Heart left ventricle (tissue), 16 donors: Measurements from ENCODE around the gene ERBB3. TPM values are rescaled to one million over a fixed set of nuclear protein-coding genes. Genes with fewer than 3 reads are reported as not detected.

Experiments
- ATAC-seq, 4 donors: fragments of 200-7000 bp; cut with Tn5 transposase; one replicate each; pipeline ENCODE4 v1.9.1; 2020 to 2022; ENCODE audit warnings: moderate library complexity in 4 of 4, mild to moderate bottlenecking in 3 of 4, moderate number of reproducible peaks in 1 of 4
- DNase-seq, 5 donors: peaks; one replicate each; pipeline ENCODE4 v3.0.0-alpha.2; 2020
- H3K27ac ChIP-seq, 12 donors: fragments of 200-600 bp; sonication (generic) in 4 of 12; one replicate each; pipeline versions ENCODE4 v1.5.0 to v1.8.0; 2016 to 2022; ENCODE audit warnings: mild to moderate bottlenecking in 2 of 12
- H3K27me3 ChIP-seq, 9 donors: fragments of 200-600 bp; sonication (generic) in 2 of 9; one replicate each; pipeline versions ENCODE4 v1.5.1 to v1.8.0; 2016 to 2022; ENCODE audit warnings: mild to moderate bottlenecking in 3 of 9
- H3K36me3 ChIP-seq, 9 donors: fragments of 200-600 bp; sonication (generic) in 2 of 9; one replicate each; pipeline versions ENCODE4 v1.5.0 to v1.8.0; 2018 to 2022; ENCODE audit warnings: mild to moderate bottlenecking in 2 of 9
- H3K4me1 ChIP-seq, 12 donors: fragments of 200-600 bp; sonication (generic) in 4 of 12; one replicate each; pipeline versions ENCODE4 v1.5.0 to v1.8.0; 2016 to 2022; ENCODE audit warnings: mild to moderate bottlenecking in 3 of 12
- H3K4me3 ChIP-seq, 12 donors: fragments of 200-600 bp; sonication (generic) in 4 of 12; one replicate each; pipeline versions ENCODE4 v1.5.0 to v1.8.0; 2017 to 2022; ENCODE audit warnings: mild to moderate bottlenecking in 9 of 12, moderate library complexity in 4 of 12
- H3K9me3 ChIP-seq, 12 donors: fragments of 200-600 bp; sonication (generic) in 4 of 12; one replicate each; pipeline versions ENCODE4 v1.5.0 to v1.8.0; 2016 to 2022; ENCODE audit warnings: mild to moderate bottlenecking in 1 of 12
- POLR2A ChIP-seq, 2 donors: fragments of 450-650 bp; IDR thresholded peaks; one replicate each; pipeline ENCODE4 v1.6.1; 2017; ENCODE audit warnings: antibody characterized with exemption in 2 of 2, mild to moderate bottlenecking in 2 of 2, moderate library complexity in 2 of 2
- WGBS, 4 donors: extraction: QIAGEN DNeasy Blood & Tissue Kit in 2 of 4; methylation state at CpG; one replicate each; pipeline versions ENCODE4 v1.1.5 to v1.1.7; 2013 to 2018; 5-methylcytosine and 5-hydroxymethylcytosine counted together
- intact Hi-C, 10 donors: fragments of 100-400 bp; cut with DNase I; formaldehyde crosslinking; loops; one replicate each; pipeline versions ENCODE4 v1.11.1 to v1.14.2; 2022
- polyA plus RNA-seq, 2 donors: library from polyadenylated mRNA; stranded (reverse); fragments of 200-250 nt; gene quantifications; one replicate each; pipeline ENCODE4 v1.2.3, GENCODE V29; 2013
- total RNA-seq, 9 donors: library from RNA; depleted of rRNA in 2 of 9; stranded (reverse); fragments of >200 nt in 2 of 9; fragmentation: NEBNext Ultra II Directional in 3 of 9; extraction: Animal tissue kit (Norgen Biotek cat#: 25700) in 3 of 9; gene quantifications; one replicate each; pipeline versions ENCODE4 v1.1.0 to v1.2.4, GENCODE V29; 2016 to 2023
- TF ChIP-seq, protein P1 (sequence below), 12 donors: fragments of 200-600 bp; sonication (generic) in 4 of 12; IDR thresholded peaks; one replicate each; pipeline versions ENCODE4 v1.5.0 to v1.8.0; 2018 to 2022; ENCODE audit warnings: antibody characterized with exemption in 12 of 12, mild to moderate bottlenecking in 5 of 12
- donor health status: ischemic (EF 13 %, LVEDD 7.1; RV severe dilation, severe dysfunction).
- donor health status: healthy with polysubstance abuse.
- donor health status: DM: no; HTN: yes; CAD: no.
- donor health status: DM: no; HTN: no; CAD: no.
- donor health status: ischemic (EF 25% LVEDD 6.9; RV normal size, moderate dysfunction).
- donor health status: ischemic (EF 25% LVEDD 5.7; RV mildly dilated, moderate dysfunction).
- donor health status: healthy.
- donor health status: DM: yes; HTN: yes; CAD: no.
- donor health status: ischemic (EF 35%, LVEDD 5.7; RV mildly dilated, moderate dysfunction).
- donor health status: nonischemic (EF 11% LVEDD 7.7; RV severe dilation, severe dysfunction).
- donor health status: DM: yes; HTN: yes; CAD: no.
- donor health status: PGD.
- donor health status: ischemic (EF 29% LVEDD 5.4; RV normal size, mild dysfunction).
- donor health status: nonischemic (EF 23%, LVEDD 6.1; RV moderate dilation, normal function).

Gene ERBB3
- total and polyA plus RNA-seq, 11 donors, result 0.90 to 4.5 (median 2.2) TPM

DNA sequence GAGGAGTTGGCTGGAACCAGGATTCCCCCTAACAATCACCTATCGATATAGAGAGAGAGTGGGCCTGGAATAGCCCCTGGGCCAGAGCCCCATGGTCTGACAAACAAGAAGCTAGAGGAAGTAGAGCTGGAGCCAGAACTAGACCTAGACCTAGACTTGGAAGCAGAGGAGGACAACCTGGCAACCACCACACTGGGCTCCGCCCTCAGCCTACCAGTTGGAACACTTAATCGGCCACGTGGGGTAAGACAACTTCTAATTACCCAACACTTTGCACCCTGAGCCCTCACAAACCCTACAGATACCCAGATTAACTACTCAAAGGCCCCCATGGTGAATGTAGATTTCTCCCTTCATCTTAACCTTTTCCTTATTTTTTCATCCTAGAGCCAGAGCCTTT lies 19.8 kb downstream of the ERBB3 start:
- WGBS, 4 donors, result 90 to 95% (median 91%) methylated on average over 4 of the region's 4 CpGs
- H3K27me3 ChIP-seq, result peaks cover 0 to 5% (median 0%) of the 10 kb centered on the region in 9 donors
- no peak overlapping the region for H3K4me3 ChIP-seq
- H3K9me3 ChIP-seq, result no peaks in the 10 kb centered on the region
- H3K4me1 ChIP-seq, result peaks cover 0 to 17% (median 7%) of the 10 kb centered on the region in 12 donors
- no peak overlapping the region for H3K27ac ChIP-seq
- DNase-seq (no peak), ATAC-seq (no peak)
- no peaks in the 10 kb centered on the region for H3K36me3 ChIP-seq
- intact Hi-C loops, result loop anchor here in 5 of 10 donors (5.0 to 10.0 kb wide), 5 partner anchors 52 to 365 kb away; partner anchors contain the start of gene RPS26 (in 1 of the 5)
- TF ChIP-seq, protein P1, sequence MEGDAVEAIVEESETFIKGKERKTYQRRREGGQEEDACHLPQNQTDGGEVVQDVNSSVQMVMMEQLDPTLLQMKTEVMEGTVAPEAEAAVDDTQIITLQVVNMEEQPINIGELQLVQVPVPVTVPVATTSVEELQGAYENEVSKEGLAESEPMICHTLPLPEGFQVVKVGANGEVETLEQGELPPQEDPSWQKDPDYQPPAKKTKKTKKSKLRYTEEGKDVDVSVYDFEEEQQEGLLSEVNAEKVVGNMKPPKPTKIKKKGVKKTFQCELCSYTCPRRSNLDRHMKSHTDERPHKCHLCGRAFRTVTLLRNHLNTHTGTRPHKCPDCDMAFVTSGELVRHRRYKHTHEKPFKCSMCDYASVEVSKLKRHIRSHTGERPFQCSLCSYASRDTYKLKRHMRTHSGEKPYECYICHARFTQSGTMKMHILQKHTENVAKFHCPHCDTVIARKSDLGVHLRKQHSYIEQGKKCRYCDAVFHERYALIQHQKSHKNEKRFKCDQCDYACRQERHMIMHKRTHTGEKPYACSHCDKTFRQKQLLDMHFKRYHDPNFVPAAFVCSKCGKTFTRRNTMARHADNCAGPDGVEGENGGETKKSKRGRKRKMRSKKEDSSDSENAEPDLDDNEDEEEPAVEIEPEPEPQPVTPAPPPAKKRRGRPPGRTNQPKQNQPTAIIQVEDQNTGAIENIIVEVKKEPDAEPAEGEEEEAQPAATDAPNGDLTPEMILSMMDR (IDR thresholded peaks at IDR 0.05), result no peak
- TF ChIP-seq POLR2A (IDR thresholded peaks at IDR 0.05), result no peak

DNA sequence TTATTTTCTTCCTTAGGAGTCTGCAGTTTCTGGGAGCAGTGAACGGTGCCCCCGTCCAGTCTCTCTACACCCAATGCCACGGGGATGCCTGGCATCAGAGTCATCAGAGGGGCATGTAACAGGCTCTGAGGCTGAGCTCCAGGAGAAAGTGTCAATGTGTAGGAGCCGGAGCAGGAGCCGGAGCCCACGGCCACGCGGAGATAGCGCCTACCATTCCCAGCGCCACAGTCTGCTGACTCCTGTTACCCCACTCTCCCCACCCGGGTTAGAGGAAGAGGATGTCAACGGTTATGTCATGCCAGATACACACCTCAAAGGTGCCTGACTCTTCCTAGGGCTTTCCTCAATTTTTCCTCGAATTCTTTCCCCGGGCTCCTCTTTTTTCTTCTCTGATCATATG lies 21.1 kb downstream of the ERBB3 start:
- peaks cover 0 to 27% (median 17%) of the 10 kb centered on the region in 12 donors for H3K4me1 ChIP-seq
- no peak overlapping the region for H3K27ac ChIP-seq
- no peaks in the 10 kb centered on the region for H3K27me3 ChIP-seq
- H3K9me3 ChIP-seq, result no peaks in the 10 kb centered on the region
- no peak for ATAC-seq
- 83 to 88% (median 85%) methylated on average over 14 of the region's 14 CpGs for WGBS, 4 donors
- H3K36me3 ChIP-seq, result peaks cover 0 to 1% (median 0%) of the 10 kb centered on the region in 9 donors
- no peak for DNase-seq
- H3K4me3 ChIP-seq, result no peak overlapping the region
- intact Hi-C loops, result loop anchor here in 4 of 10 donors (5.0 to 10.0 kb wide), 5 partner anchors 54 to 366 kb away; partner anchors contain the start of gene RPS26 (in 1 of the 4)
- TF ChIP-seq, protein P1 (IDR thresholded peaks at IDR 0.05), result no peak
- no peak for TF ChIP-seq POLR2A (IDR thresholded peaks at IDR 0.05)

DNA sequence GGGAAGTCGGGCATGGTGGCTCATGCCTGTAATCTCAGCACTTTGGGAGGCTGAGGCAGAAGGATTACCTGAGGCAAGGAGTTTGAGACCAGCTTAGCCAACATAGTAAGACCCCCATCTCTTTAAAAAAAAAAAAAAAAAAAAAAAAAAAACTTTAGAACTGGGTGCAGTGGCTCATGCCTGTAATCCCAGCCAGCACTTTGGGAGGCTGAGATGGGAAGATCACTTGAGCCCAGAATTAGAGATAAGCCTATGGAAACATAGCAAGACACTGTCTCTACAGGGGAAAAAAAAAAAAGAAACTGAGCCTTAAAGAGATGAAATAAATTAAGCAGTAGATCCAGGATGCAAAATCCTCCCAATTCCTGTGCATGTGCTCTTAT lies 22.7 kb downstream of the ERBB3 start:
- Histone ChIP-seq H3K9me3 (no peaks in the 10 kb centered on the region), H3K27ac (peak overlapping the region in 1 of 12 donors; percentile 92), H3K27me3 (no peaks in the 10 kb centered on the region), H3K4me1 (peaks cover 0 to 37% (median 22%) of the 10 kb centered on the region in 12 donors), H3K4me3 (peak overlapping the region in 1 of 12 donors; percentile 93), H3K36me3 (peaks cover 0 to 17% (median 13%) of the 10 kb centered on the region in 9 donors)
- DNase-seq (no peak), ATAC-seq (no peak)
- 64 to 82% (median 74%) methylated on average over 1 of the region's 1 CpG for WGBS, 4 donors
- TF ChIP-seq POLR2A (IDR thresholded peaks at IDR 0.05), result no peak
- TF ChIP-seq, protein P1 (IDR thresholded peaks at IDR 0.05), result no peak
- intact Hi-C loops, result loop anchor here in 4 of 10 donors (5.0 to 10.0 kb wide), 5 partner anchors 55 to 368 kb away; partner anchors contain the start of gene RPS26 (in 1 of the 4)

DNA sequence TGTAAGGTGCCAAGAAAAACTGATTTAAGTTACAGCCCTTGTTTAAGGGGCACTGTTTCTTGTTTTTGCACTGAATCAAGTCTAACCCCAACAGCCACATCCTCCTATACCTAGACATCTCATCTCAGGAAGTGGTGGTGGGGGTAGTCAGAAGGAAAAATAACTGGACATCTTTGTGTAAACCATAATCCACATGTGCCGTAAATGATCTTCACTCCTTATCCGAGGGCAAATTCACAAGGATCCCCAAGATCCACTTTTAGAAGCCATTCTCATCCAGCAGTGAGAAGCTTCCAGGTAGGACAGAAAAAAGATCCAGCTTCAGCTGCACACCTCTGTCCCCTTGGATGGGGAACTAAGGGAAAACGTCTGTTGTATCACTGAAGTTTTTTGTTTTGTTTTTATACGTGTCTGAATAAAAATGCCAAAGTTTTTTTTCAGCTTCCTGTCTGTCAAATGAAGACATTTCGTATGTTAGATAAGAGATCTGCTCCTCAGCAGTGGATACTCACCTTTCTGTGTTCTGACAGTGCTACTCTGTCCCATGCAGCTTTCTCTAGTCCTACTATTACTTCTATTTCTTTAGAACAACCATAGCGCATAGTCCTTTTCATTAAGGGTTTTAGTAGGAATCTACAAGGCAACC lies 23.2 kb downstream of the ERBB3 start:
- Histone ChIP-seq H3K4me3 (peak overlapping the region in 10 of 12 donors; percentile 70 to 93 (median 86)), H3K27me3 (no peaks in the 10 kb centered on the region), H3K27ac (peak overlapping the region; percentile 6 to 92 (median 84)), H3K36me3 (peaks cover 1 to 22% (median 18%) of the 10 kb centered on the region in 9 donors), H3K4me1 (peaks cover 0 to 37% (median 22%) of the 10 kb centered on the region in 12 donors), H3K9me3 (no peaks in the 10 kb centered on the region)
- no peak for DNase-seq
- 50 to 58% (median 57%) methylated on average over 6 of the region's 6 CpGs for WGBS, 4 donors
- TF ChIP-seq, protein P1 (IDR thresholded peaks at IDR 0.05), result no peak
- no peak for TF ChIP-seq POLR2A (IDR thresholded peaks at IDR 0.05)
- intact Hi-C loops, result loop anchor here in 4 of 10 donors (5.0 to 10.0 kb wide), 5 partner anchors 56 to 368 kb away; partner anchors contain the start of gene RPS26 (in 1 of the 4)
- ATAC-seq, result no peak
